HuH-7.5 (cell line): ENCODE results near the gene BRD3OS.

Experiments used
- DNase-seq: peaks from one replicate; pipeline ENCODE4 v3.0.0; 2011; ENCODE audit warnings: low spot score

Gene BRD3OS, protein sequence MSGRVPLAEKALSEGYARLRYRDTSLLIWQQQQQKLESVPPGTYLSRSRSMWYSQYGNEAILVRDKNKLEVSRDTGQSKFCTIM

DNA sequence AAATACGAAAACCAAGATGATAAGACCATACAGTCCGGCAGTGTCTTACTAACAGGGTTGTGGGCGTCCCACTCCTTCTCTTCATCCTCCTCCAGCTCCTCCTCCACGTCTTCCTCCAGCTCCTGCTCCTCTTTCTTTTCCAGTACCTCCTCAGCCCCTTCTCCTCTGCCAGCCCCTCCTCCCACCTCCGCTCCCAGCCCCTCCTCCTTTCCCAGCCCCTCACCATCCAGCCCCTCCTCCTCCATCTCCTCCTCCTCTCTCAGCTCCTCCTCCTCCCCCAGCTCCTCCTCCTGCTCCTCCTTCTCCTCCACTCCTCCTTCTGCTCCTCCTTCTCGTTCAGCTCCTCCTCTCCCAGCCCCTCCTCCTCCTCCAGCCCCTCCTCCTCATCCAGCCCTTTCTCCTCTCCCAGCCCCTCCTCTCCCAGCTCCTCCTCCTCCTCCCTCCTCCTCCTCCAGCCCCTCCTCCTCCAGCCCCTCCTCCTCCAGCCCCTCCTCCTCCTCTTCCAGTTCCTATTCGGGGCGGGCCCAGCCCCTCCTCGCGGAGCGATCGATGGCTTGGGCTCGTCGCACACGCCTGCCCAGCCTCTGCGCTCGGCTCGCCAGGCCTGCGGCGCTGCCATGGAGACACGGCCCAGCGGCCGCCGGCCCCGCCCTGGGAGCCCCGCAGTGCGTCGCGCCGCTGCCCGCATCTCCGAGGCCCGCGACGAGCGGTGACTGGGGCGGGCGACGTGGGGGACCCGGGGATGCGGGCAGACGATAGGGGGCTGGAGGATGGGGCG, at the start of gene BRD3OS:
Gene BRD3OS (plus strand): TSS at position 654 of the 778 bp plus-strand sequence. CDS start 1,267 bp downstream, outside the sequence.
- peak; percentile 92 for DNase-seq

DNA sequence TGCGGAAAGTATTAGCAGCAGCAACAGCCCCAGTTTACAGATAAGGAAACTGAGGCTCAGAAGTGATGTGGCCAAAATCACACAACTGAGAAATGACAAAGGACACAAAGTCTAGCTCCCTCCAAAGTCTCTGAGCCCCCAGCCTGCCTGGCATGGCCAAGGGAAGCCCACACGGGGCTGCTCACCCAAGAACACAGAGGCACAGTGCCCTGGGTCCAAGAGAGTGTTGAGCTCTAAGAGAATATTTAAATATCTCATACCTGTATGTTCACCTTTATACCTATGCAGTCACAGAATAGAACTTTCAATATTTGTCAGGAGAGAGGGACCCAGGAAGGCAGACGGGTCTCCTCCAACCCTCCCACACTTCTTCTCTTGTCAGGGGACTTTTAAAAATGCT, 49.8 kb upstream of the BRD3OS start:
- DNase-seq = no peak

DNA sequence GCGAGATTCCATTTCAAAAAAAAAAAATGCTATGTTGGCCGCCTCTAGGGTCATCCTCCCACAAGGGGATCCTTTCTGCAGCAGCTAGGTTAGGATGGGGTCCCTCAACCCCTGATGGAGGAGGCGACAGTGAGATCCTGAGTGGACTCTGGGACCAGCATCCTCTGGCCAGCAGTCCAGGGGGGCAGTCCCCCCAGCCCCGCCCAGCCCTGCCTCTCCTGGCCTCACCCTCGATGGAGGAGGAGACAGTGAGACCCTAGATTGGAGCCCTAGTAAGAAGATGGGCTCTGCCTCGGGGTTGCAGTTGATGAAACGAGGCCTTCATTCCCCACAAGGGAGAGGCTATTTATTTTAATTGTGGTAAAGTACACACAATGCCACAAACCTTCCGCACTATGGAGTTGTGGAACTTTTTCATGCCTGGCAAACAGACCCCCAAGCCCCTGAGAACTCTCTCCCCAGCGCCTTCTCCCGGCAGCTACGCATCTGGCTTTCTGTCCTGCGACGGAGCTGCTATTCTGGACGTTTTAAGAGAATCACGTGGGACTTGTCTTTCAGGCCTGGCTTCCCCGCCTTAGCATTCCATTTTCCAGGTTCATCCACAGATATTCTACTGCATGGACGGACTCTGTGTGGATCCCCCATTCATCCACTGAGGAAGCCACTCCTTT, 49.0 kb upstream of the BRD3OS start:
- no peak for DNase-seq

DNA sequence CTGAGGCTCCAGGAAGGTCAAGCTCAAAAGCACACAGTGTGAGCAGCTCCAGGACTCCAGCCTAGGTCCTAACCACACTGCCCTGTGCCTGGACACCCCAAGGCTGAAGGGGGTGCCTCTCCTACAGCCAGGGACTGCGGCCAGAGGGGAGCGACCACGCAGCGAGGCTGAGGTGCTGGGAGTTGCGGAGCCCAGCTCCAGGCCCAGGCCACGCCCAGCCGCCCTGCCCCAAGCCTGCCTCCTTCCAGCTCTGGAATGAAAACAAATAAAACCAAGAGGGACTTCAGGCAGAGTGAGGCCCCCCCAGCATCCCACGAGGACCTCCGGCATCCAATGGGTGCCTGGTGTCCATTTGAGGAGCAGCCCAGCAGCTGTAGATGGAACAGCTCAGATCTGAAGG, 48.4 kb upstream of the BRD3OS start:
- DNase-seq = no peak

DNA sequence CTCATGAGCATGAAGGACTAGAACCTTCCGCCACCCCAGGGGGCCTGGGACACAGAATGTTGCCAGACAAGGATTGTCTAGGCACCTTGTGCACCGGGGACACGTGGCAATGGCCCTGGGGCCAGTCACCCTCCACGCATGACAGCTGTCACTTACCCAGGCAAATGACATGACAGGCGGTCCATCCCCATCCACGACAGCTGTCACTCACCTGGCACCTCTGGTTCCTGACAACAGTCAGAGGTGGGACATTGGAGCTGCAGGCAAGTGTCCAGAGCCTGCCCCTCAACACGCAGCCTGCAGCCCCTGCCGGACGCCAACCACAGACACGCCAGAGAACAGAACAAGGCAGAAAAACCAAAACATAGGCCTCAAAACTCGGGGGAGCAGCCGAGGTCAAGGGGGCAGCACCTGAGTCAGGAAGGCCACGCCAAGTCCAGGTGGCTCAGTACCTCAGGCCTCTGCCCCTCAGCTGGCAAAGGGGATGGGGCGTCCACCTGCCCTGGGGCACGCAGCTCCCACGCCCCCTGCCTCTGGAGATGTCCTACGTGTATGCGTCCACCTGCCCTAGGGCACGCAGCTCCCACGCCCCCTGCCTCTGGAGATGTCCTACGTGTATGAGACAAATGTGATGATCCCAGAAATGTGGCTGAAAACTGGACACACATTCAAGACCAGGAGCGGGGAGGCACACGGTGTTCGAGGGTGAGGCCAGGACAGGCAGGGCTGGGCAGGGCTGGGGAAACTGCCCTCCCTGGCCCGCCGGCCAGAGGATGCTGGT, 47.7 kb upstream of the BRD3OS start:
- no peak for DNase-seq

DNA sequence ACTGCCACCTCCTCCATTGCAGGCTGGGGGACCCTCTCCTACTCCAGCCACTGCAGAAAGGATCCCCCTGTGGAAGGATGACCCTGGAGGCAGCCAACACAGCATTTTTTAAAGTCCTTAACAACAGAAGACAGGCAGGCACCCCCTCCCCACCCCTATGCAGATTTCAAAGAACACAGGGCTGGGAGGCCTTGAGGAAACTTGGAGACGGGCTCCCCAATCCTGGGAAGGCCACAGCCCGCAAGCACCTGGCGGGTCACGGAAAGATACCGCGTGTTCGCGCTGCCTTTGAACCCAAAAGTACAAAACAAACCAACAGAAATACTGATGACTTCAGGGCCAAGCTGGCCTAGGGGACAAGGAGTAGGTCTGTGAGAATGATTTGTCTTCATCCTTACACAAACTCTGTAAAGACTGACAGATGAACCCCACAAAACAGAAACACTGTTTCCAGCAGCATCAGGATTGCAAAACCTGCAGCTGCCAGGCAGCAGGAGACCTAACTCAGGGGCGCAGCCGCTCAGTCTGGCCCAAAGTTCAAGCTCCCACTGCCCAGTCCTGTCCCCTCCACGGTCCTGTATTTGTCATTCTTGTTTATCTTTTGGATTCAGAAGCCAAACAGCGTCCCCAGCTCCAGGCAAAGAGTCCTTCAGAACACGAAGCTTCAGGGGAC, 46.9 kb upstream of the BRD3OS start:
- DNase-seq = peak; percentile 81

DNA sequence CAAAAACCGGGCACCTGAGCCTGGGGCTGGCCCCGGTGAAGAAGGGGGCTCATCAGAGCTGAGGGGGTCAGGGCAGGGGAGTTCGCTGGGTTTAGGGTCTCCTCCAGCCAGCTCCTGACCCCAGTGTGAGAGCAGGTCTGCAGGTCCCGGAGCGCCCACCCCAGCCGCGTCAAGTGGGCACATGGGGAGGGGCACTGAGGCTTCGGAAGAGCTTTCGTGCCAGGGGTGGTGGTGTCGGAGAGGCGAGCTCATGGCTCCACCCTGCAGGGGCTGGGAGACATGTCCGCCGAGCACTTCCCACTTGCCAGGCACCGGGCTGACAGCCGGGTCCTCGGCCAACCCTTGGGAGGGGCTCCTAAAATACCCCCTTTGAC, 46.4 kb upstream of the BRD3OS start:
- no peak for DNase-seq

DNA sequence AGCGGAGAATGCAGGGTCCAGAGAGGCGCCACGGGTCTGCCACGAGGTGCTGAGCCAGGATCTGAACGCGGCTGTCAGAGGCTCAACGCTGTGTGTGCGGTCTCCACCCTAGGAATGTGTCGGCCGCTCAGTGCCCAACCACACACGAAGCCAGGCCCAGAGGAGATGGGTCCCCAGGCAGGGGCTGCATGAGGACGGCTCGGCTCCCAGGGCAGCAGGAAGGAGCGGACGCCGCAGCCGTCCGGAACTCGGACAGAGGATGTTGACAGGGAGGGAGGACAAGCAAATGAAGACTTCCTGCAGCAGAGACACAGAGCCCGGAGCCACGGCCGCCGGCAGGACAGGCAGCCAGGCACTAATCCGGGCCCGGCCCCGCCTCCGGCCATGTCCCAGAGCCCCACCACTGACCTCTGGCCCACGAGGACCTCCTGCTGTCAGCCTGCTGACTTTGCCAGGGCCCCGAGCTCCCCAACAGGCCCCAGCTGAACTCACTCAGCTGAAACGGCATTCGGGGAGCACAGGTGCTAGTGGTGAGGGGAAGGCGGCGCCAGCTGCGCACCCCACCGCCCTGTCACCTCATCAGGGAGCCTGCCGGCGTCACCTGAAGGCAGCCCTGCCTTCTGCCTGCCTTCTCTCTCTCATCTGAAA, 45.9 kb upstream of the BRD3OS start:
- peak; percentile 88 for DNase-seq

DNA sequence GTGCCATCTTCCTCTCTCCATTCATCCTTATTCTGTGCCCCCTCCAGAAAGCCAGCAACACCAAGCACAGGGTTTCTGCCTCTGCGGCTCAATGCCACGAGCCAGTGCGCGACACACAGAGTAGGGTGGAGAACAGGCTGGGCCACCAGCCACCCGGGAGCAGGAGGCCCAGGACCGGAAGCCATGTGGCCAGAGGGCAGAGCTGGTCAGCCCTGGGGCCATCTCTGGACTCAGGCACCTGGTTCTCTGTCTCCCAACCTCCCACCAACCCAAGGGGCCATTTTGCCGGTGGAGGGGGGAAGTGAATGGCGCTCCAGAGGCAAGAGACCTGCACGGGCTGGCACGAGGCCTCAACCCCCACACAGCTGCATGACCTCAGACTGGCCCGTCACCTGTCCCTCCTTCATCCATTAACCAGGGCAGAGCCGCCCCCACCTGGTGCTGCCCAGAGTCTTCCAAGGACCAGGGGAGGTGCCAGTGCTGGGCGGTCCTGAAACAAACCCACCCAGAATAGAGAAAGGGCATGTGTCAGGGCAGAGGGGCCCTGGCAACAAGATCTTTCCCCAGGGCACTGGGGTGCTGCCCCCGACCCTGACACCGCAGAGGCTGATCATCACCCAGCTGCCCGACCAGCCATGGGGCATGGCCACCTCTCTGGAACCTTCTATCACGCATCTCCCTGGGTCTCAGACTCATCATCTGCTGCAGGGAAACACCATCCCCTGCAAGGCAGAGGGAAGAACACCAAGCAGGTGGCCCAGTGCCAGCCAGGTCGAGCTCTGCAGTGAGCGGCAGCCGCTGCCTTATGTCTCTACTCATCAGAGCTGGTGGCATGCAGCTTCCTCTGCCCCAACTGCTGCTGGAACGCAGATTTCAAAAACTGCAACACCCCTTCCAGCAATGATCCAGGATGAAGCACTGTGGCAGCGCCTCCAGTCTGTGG, 45.1 kb upstream of the BRD3OS start:
- DNase-seq = no peak

DNA sequence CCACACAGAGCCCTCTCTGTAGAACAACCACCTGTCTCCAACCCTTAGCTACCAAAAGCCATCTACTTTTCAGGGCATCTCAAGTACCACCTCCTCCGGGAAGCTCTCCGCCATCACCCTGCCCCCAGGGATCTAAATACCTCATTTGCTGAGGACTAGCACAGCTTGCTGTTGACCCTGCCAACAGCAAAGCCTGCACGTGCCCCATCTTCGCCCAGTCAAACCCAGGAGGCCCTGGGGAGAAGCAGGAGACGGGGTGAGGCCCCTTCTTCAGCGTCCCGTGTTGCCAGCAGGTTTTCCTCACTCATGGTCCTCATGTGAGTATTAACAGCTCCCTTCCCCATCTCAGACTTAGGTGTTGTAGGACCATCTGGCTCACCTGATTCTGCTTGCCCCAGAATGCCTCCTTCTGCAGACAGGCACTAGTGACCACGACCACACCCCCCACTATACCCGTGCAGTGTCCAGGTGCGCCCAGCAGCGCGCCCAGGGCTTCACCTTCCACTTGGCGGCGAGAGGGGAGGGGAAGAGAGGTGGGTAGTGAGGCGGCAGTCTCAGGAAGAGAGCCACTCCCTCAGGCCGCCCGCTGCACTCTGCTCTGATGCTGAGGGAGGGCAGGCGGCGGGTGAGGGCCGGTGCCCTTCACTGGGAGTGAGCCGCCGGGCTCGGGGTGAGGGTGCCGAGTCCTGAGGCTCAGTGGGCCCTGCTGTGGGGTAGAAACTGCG, 44.3 kb upstream of the BRD3OS start:
- DNase-seq = no peak

DNA sequence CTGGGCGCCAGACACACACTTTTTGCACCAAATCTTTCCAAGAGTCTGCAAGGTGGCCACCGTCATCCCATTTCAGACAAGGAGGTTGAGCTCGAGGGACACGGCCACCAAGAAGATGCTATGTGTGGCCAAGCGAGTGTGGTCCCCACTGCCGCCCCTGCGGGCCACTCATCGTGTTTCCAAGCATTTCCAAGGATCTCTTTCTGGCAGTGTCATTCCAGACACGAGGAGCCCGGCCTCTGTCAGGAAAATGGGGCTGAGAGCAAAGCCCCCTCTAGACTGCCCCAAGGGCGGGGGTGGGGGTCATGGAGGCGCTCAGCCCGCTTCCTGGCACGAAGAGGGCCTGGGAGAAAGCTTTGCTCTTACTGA, 43.7 kb upstream of the BRD3OS start:
- DNase-seq = no peak

DNA sequence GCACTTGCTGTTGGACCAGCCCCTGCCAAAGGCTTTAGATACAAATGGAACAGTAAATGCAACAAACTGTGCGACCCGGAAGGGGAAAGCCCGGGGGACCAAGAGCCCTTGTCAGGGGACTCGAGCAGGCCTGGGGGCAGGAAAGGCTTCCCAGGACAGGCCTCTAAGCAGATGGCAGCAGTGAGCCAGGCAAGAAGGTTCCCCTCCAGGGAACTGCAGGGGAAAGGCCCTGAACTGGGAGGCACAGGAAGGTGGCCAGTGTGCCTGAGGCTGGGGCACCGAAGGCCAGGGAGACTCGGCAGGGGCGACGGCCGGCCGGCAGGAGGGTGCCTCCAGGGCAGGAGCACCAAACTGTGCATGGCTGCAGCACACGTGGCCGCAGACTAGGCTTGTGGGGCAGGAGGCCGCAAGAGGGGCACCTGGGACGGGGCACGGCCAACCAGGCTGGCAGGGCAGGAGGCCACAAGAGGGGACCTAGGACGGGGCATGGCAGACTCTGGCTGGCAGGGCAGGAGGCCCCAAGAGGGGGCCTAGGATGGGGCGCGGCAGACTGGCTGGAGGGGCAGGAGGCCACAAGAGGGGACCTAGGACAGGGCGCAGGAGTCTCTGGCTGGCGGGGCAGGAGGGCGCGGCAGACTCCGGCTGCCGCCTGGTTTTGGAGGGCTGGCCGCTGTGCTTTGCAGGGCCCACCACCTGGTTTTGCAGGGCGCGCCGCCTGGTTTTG, 43.2 kb upstream of the BRD3OS start:
- DNase-seq = no peak

DNA sequence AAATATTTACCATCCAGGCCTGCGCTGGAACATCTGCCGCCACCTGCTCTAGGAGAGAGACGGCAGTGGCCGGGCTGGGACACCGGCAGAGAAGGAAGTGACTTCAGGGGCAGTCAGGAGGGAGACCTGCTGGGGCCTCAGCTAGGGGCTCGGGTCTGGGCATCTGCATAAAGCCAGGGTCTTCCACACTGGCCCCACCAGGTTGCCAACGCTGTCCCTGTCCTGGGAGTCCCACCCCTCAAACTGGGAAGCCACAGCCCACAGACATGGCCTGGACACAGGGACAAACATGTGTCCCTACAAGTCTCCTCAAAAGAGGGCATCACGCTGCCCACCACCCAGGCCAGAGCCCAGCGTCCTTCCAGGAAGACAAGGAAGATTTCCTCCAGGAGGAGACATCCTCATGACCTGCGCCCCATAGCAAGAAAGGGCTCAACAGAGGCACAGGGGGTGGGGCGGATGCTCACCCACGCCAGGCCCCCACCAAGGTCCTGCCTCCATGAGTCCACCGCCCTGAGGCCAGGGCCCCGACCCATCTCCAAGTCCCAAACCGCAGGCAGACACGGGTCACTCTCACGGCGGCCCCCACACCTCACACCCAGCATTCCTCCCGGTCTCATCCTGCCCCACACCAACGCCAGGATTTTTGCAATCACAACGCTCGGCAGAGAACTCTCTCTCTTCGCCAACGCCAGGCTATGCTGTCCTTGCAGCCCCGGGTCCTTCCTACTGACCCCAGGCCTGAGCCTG, 42.1 kb upstream of the BRD3OS start:
- DNase-seq = no peak

DNA sequence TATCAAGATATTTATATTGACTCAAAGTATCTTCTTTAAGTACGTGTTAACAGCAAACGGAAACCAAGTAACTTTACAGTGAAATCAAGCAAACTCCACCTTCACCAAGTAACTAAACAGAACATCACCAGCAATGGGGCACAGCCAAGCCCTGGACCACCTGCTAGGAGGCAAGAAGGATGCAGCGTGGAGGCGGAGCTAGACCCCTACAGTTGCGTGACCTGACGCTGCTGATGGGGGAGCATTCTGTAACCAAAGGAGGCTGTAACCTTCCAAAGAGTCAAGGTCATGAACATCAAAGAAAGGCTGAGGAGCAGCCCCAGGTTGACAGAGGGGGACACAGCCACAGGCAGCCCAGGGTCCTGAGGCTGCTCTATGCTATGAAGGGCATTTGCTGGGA, 39.2 kb upstream of the BRD3OS start:
- DNase-seq = no peak

DNA sequence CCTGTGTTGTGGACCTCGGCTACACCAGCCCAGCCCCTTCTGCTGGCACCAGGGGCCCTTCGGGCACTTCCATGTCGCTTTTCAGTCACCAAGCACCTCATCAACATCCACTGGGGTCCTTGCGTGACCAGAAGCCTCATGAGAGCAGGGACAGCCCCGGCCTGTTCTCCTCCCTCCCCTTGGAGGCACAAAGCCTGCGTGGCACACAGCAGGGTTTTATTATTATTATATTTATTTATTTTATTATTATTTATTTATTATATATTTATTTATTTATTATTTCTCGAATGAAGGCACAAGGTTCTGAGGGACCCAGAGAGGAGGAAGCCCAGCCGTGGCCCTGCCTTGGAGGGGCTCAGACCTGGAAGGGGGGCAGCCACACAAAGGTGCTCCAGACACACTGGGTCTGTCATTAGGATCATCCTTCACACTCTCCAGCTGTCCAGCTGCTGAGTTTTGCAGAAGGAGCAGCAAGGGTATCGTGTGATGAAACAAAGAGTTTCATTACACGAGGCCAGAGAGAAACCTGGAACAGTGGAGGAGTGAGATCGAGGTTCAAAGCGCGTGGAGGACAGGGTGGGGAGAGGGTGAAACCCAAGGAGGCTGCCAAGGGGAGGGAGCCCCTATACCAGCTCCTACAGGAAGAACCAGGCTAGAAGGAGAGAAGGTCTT, 38.4 kb upstream of the BRD3OS start:
- no peak for DNase-seq

DNA sequence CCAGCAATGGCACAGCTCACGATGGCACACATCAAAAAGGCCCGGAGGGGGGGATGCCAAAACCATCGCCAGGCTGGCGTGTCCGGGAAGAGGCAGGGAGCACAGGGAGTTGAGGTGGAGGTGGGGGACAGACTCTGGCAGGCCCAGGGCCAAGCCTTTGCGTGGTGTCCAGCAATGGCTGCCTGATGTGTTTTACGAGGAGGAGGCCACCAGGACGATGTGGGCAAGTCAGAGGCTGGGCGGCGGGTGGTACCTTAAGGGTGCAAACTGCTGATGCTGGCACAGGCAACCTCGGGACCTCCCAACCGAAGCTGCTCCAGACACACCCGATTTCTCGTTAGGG, 37.9 kb upstream of the BRD3OS start:
- DNase-seq = no peak

DNA sequence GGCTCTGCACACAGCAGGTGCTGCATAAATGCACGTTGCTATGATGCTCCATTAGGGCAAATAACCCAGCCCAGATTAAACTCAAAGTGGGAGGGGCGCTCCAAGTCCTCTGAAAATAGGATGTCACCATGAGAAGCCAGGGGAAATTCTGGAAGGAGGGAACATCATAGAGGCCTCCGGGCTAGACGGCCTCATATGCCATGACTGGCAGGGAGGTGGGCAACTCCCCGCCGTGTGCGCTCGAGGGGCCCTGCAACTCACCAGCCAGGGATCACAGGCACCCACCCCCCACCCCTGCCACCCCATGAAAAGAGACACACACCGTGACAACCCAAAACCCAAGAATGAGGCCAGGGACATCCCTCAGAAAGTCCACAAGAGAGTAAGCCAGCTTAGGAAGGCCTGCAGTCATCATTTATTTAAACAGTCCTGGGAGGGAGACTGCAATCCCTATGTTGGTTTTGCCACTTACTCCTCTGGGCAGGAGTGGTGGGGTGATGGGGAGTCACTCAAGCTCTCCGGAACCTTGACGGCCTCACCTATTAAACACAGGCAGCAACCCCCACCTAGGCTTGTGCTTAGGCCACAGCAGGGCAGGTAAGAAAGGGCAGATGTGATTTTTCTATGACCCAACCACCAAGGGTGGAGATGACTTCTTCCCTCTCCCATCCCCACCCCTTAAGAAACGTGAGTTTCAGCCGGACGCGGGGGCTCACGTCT, 37.2 kb upstream of the BRD3OS start:
- no peak for DNase-seq
